DOHH2 (cell line): ENCODE data around the gene PLCE1.

Experiments
- H3F3A ChIP-seq: fragments of 200-600 bp; sonication (generic), shearing (Covaris generic); 2 replicates; pipeline ENCODE4 v1.6.0; 2016; ENCODE audit warnings: antibody characterized with exemption, mild to moderate bottlenecking; ENCODE audit not compliant: control insufficient read depth, insufficient read depth
- H3K27ac ChIP-seq: fragments of 200-600 bp; sonication (generic); 2 replicates; pipeline ENCODE4 v1.5.1; 2014; ENCODE audit warnings: low read depth, mild to moderate bottlenecking, low read length, moderate library complexity
- H3K27me3 ChIP-seq: fragments of 200-600 bp; sonication (generic); 2 replicates; pipeline ENCODE4 v1.6.1; 2014; ENCODE audit warnings: mild to moderate bottlenecking, low read length, mixed read lengths; ENCODE audit not compliant: control insufficient read depth
- H3K36me3 ChIP-seq: fragments of 200-600 bp; sonication (generic); 2 replicates; pipeline ENCODE4 v1.6.1; 2014; ENCODE audit warnings: mild to moderate bottlenecking, low read length, moderate library complexity, mixed read lengths; ENCODE audit not compliant: control insufficient read depth
- H3K4me1 ChIP-seq: fragments of 200-600 bp; sonication (generic); 2 replicates; pipeline ENCODE4 v1.6.1; 2014; ENCODE audit warnings: mild to moderate bottlenecking, low read length, mixed read lengths; ENCODE audit not compliant: control insufficient read depth
- H3K4me2 ChIP-seq: fragments of 200-600 bp; sonication (generic); 2 replicates; pipeline ENCODE4 v1.6.0; 2014; ENCODE audit warnings: mild to moderate bottlenecking, low read length, moderate library complexity
- H3K4me3 ChIP-seq: fragments of 200-600 bp; sonication (generic); 2 replicates; pipeline ENCODE4 v1.5.1; 2014; ENCODE audit warnings: mild to moderate bottlenecking, low read length, mixed read lengths
- H3K79me2 ChIP-seq: fragments of 200-600 bp; sonication (generic); 2 replicates; pipeline ENCODE4 v1.6.1; 2014; ENCODE audit warnings: mild to moderate bottlenecking, low read length, mixed read lengths; ENCODE audit not compliant: control insufficient read depth
- H3K9me2 ChIP-seq: fragments of 200-600 bp; sonication (generic); replicated peaks from 2 replicates; pipeline ENCODE4 v1.6.1; 2014; ENCODE audit warnings: mild to moderate bottlenecking, low read length, mixed read lengths; ENCODE audit not compliant: control insufficient read depth
- H3K9me3 ChIP-seq: fragments of 200-600 bp; sonication (generic); 2 replicates; pipeline ENCODE4 v1.6.1; 2014; ENCODE audit warnings: antibody characterized with exemption, low read length, mixed read lengths; ENCODE audit not compliant: control insufficient read depth, insufficient read depth
- H4K20me1 ChIP-seq: fragments of 200-600 bp; sonication (generic); 2 replicates; pipeline ENCODE4 v1.6.0; 2014; ENCODE audit warnings: low read depth, mild to moderate bottlenecking, antibody characterized with exemption, low read length, moderate library complexity; ENCODE audit not compliant: control insufficient read depth, insufficient read depth
- EZH2phosphoT487 ChIP-seq: fragments of 200-600 bp; sonication (generic); IDR thresholded peaks from 2 replicates; pipeline ENCODE4 v1.6.1; 2017; ENCODE audit warnings: borderline replicate concordance, mild to moderate bottlenecking, antibody characterized with exemption, low read length, moderate library complexity, mixed read lengths
- TF ChIP-seq, protein P1 (sequence below): fragments of 200-600 bp; sonication (generic); IDR thresholded peaks from one replicate; pipeline ENCODE4 v1.5.1; 2014; ENCODE audit warnings: antibody characterized with exemption, mild to moderate bottlenecking, low read depth, low read length; ENCODE audit not compliant: poor library complexity, severe bottlenecking

Gene PLCE1

DNA sequence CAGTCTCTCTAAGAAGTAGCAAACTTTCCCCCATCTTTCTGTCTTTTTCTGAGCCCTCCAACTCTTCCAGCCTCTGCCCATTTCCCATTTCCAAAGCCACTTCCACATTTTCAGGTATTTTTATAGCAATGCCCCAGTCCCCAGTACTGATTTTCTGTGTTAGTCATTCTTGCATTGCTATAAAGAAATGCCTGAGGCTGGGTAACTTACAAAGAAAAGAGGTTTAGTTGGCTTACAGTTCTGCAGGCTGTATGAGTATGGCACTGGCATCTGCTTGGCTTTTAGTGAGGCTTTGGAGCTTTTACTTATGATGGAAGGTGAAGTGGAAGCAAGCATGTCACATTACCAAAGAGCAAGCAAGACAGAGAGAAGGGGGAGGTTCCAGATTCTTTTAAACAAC lies 17.2 kb downstream of the PLCE1 start:
- H3K9me3 ChIP-seq = no peaks in the 10 kb centered on the region
- H3K4me2 ChIP-seq = no peak overlapping the region
- no peaks in the 10 kb centered on the region for H3F3A ChIP-seq
- no peaks in the 10 kb centered on the region for H4K20me1 ChIP-seq
- H3K27ac ChIP-seq = no peak overlapping the region
- TF ChIP-seq, protein P1, sequence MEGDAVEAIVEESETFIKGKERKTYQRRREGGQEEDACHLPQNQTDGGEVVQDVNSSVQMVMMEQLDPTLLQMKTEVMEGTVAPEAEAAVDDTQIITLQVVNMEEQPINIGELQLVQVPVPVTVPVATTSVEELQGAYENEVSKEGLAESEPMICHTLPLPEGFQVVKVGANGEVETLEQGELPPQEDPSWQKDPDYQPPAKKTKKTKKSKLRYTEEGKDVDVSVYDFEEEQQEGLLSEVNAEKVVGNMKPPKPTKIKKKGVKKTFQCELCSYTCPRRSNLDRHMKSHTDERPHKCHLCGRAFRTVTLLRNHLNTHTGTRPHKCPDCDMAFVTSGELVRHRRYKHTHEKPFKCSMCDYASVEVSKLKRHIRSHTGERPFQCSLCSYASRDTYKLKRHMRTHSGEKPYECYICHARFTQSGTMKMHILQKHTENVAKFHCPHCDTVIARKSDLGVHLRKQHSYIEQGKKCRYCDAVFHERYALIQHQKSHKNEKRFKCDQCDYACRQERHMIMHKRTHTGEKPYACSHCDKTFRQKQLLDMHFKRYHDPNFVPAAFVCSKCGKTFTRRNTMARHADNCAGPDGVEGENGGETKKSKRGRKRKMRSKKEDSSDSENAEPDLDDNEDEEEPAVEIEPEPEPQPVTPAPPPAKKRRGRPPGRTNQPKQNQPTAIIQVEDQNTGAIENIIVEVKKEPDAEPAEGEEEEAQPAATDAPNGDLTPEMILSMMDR = no peak
- no peak for TF ChIP-seq EZH2phosphoT487
- peaks cover 7% of the 10 kb centered on the region for H3K27me3 ChIP-seq
- no peak overlapping the region for H3K4me3 ChIP-seq
- H3K9me2 ChIP-seq = no peaks in the 10 kb centered on the region
- H3K36me3 ChIP-seq = no peaks in the 10 kb centered on the region
- no peaks in the 10 kb centered on the region for H3K79me2 ChIP-seq
- no peaks in the 10 kb centered on the region for H3K4me1 ChIP-seq

DNA sequence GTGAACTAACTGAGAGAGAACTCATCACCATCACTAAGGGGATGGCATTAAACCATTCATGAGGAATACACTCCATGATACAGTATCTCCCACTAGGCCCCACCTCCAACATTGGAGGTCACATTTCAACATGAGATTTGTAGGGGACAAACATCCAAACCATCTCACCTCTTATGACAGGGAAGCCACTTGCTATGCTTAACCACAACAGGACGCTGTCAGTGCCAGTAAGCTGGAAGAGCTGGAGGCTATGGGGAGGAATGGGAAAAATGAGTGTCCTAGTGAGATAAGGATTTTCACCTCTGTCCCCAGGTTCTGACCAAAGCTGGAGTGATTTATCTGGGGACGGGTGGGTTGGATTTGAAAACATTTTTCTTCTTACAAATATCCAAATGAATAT lies 17.6 kb downstream of the PLCE1 start:
- H3K4me3 ChIP-seq = no peak overlapping the region
- H3K9me2 ChIP-seq = no peaks in the 10 kb centered on the region
- no peaks in the 10 kb centered on the region for H4K20me1 ChIP-seq
- no peaks in the 10 kb centered on the region for H3K36me3 ChIP-seq
- no peak overlapping the region for H3K4me2 ChIP-seq
- peaks cover 7% of the 10 kb centered on the region for H3K27me3 ChIP-seq
- TF ChIP-seq, protein P1 = no peak
- TF ChIP-seq EZH2phosphoT487 = no peak
- H3F3A ChIP-seq = no peaks in the 10 kb centered on the region
- H3K79me2 ChIP-seq = no peaks in the 10 kb centered on the region
- no peaks in the 10 kb centered on the region for H3K4me1 ChIP-seq
- no peaks in the 10 kb centered on the region for H3K9me3 ChIP-seq
- H3K27ac ChIP-seq = no peak overlapping the region

DNA sequence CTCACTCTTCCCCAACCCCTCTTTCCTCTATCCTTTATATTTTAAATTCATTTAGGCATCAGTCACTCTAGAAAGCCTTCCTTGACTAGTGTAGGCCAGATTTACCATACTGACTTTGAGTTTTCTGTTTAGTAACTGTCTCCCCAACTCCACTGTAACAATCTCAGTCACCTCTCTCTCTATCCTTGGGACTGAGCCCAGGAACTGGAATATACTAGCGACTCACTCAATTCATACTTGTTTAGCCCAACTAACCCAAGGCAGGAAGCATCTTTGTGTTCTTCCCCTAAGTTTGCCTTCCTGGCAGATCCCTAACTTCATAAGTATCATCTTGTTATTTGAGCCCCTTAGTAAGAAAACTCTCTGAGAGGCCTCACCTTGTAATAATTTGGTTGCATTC lies 19.1 kb downstream of the PLCE1 start:
- no peaks in the 10 kb centered on the region for H3K9me2 ChIP-seq
- H3K4me1 ChIP-seq = no peaks in the 10 kb centered on the region
- no peak for TF ChIP-seq EZH2phosphoT487
- TF ChIP-seq, protein P1 = no peak

GRCh38 chr10:94013331-94013760 lies 19.6 kb downstream of the PLCE1 start:
- Histone ChIP-seq H3K27me3 (no peaks in the 10 kb centered on the region), H3K27ac (no peak overlapping the region), H4K20me1 (no peaks in the 10 kb centered on the region)

More for the DNA sequence above, 19.1 kb downstream of the PLCE1 start:
- Histone ChIP-seq H3F3A (no peaks in the 10 kb centered on the region), H4K20me1 (no peaks in the 10 kb centered on the region), H3K79me2 (no peaks in the 10 kb centered on the region), H3K4me2 (no peak overlapping the region), H3K27me3 (no peaks in the 10 kb centered on the region), H3K9me3 (no peaks in the 10 kb centered on the region), H3K27ac (no peak overlapping the region), H3K36me3 (no peaks in the 10 kb centered on the region), H3K4me3 (no peak overlapping the region)

More at GRCh38 chr10:94013331-94013760, 19.6 kb downstream of the PLCE1 start:
- no peak overlapping the region for H3K4me2 ChIP-seq
- H3K9me3 ChIP-seq = no peaks in the 10 kb centered on the region
- no peaks in the 10 kb centered on the region for H3K36me3 ChIP-seq
- TF ChIP-seq, protein P1 = no peak
- no peak for TF ChIP-seq EZH2phosphoT487
- H3F3A ChIP-seq = no peaks in the 10 kb centered on the region
- no peak overlapping the region for H3K4me3 ChIP-seq
- H3K4me1 ChIP-seq = no peaks in the 10 kb centered on the region
- H3K79me2 ChIP-seq = no peaks in the 10 kb centered on the region
- no peaks in the 10 kb centered on the region for H3K9me2 ChIP-seq
